GM20000 (cell line): ENCODE data around the gene TCERG1L.

Experiments used
- DNase-seq: peaks from one replicate; pipeline ENCODE4 v3.0.0; 2012; ENCODE audit warnings: low spot score
- TF ChIP-seq, protein P1 (sequence below): IDR thresholded peaks from 2 replicates; pipeline ENCODE4 v1.5.1; 2012; ENCODE audit warnings: mild to moderate bottlenecking, control low read depth; ENCODE audit errors: extremely low read depth, missing control alignments

Gene TCERG1L

GRCh38 chr10:131198843-131199242 is 112.7 kb downstream of the TCERG1L start:
- TF ChIP-seq, protein P1, sequence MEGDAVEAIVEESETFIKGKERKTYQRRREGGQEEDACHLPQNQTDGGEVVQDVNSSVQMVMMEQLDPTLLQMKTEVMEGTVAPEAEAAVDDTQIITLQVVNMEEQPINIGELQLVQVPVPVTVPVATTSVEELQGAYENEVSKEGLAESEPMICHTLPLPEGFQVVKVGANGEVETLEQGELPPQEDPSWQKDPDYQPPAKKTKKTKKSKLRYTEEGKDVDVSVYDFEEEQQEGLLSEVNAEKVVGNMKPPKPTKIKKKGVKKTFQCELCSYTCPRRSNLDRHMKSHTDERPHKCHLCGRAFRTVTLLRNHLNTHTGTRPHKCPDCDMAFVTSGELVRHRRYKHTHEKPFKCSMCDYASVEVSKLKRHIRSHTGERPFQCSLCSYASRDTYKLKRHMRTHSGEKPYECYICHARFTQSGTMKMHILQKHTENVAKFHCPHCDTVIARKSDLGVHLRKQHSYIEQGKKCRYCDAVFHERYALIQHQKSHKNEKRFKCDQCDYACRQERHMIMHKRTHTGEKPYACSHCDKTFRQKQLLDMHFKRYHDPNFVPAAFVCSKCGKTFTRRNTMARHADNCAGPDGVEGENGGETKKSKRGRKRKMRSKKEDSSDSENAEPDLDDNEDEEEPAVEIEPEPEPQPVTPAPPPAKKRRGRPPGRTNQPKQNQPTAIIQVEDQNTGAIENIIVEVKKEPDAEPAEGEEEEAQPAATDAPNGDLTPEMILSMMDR, result no peak
- DNase-seq, result no peak

DNA sequence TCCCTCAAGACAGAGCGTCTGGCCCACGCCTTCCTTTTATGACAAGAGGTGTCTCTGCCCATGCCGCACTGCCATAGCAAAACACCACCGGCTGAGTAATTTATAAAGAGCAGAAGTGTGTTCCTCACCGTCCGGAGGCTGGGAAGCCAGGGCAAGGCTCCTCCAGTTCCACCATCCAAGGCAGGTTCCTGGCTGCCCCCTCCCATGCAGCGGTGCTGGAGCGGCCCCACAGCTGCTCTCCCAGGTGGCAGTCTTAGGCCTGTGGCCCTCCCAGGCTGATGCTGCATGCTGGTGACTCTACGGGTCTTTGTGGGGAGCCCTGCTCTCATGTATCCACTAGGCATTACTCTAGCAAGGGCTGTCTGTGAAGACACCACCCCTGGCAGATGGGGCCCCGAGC is 113.1 kb downstream of the TCERG1L start:
- DNase-seq, result no peak
- TF ChIP-seq, protein P1, result no peak

- TF ChIP-seq, protein P1, result no peak
Measured at GRCh38 chr10:131196176-131196885, 115.2 kb downstream of the TCERG1L start.

DNA sequence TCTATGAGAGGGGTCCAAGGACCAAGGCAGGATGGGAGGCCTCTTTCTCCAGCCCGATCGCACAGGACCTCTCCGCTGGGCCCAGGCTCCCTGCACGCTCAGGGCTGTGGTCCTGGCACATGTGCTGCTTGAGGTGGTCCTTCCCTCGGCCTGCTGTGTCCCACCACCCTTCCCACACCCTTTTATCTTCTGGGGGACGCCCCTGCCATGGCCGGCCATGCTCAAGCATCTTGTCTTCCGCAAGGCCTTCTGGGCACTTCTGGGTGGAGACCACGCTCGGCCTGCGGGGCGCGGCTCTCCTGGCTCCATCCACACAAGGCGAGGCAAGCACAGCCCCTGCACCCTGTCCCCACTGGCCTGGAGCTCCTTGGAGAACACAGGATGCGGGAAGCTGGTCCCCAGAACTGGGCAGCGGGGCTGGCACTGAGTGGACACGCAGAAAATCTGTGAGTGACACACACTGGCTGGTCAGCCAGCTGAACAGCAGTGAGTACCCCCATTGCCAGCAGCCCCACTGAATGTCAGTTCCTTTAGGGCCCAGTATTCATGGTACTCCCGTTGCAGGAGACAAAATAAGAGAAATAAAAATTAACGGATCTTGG is 115.9 kb downstream of the TCERG1L start:
- no peak for DNase-seq
- TF ChIP-seq, protein P1, result no peak

More at GRCh38 chr10:131196176-131196885, 115.2 kb downstream of the TCERG1L start:
- no peak for DNase-seq

GRCh38 chr10:131195116-131195515 is 116.4 kb downstream of the TCERG1L start:
- TF ChIP-seq, protein P1, result no peak

DNA sequence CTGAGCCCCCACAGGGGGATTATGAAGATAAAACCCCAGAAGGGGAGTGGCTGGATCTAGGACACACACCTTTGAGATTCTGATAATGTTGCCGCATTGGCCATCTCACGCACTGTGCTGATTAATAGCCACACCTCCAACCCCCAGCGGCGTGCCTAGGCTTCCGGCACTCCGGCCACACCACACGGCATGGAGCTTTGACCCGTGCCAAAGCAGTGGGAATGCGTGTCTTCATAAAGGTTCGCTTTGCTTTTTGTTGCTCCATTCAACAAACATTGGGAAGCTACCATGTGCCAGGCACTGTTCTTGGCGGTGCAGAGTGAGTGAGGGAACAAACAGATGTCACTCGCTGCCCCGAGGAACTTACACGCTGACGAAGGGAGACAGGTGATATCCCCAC is 117.6 kb downstream of the TCERG1L start:
- no peak for DNase-seq
- TF ChIP-seq, protein P1, result no peak

More at GRCh38 chr10:131195116-131195515, 116.4 kb downstream of the TCERG1L start:
- no peak for DNase-seq

DNA sequence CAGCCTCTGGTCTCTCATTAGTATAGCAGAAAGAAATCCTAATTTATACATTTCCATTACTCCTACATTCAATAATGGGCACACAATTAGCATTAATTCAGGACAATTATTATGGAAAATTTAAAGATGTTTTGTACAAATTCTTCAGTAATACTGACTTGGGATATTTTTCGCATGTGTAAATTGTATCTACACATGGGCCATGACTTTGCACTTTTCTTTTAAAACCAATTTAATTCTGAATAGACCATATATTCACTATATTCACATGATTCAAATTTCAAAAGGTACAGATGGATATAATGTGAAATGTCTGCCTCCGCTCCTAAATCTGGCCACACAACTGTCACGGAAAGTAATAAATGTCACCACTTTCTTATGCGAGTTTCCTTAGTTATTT is 123.0 kb downstream of the TCERG1L start:
- TF ChIP-seq, protein P1, result no peak
- no peak for DNase-seq
